Common myeloid progenitor, CD34-positive (primary cell): Measurements from ENCODE around the gene AAMDC.
"Not testable (repeated sequence)": the region's sequence is repeated elsewhere in the genome, so short reads cannot be mapped to it uniquely, and the experiment has no call there.

Experiments used
- CTCF ChIA-PET: fragments of 350-600 bp; sonication (Branson Sonifier 250); formaldehyde crosslinking; loops from one replicate; lab custom pipeline; 2021; ENCODE audit warnings: antibody characterized with exemption; lab: Charles Lee
- POLR2A ChIA-PET: fragments of 350-600 bp; sonication (Branson Sonifier 250); formaldehyde crosslinking; loops from one replicate; lab custom pipeline; 2021; ENCODE audit warnings: antibody characterized with exemption; lab: Charles Lee
- DNase-seq, 3 donors: peaks; one replicate each; pipeline versions ENCODE4 v3.0.0 to v3.0.0-alpha.2; 2013
- H3K27ac ChIP-seq, 2 experiments: 1 replicate in 1 of 2; 2 replicates in 1 of 2; pipeline ENCODE4 v1.7.0; 2013; ENCODE audit warnings: inconsistent platforms in 2 of 2, low read length in 2 of 2, mild to moderate bottlenecking in 2 of 2, low read depth in 1 of 2, moderate library complexity in 1 of 2; ENCODE audit not compliant: severe bottlenecking in 2 of 2, insufficient read depth in 1 of 2, poor library complexity in 1 of 2
- H3K27me3 ChIP-seq, 5 experiments: replicated peaks in 2 of 5; 1 replicate in 3 of 5; 2 replicates in 2 of 5; pipeline versions ENCODE4 v1.6.1 to v1.7.0; 2013; ENCODE audit warnings: low read length in 4 of 5, mild to moderate bottlenecking in 2 of 5, moderate library complexity in 2 of 5, inconsistent platforms in 1 of 5; ENCODE audit not compliant: insufficient read depth in 5 of 5, control insufficient read depth in 4 of 5
- H3K36me3 ChIP-seq, 4 experiments: 1 replicate in 2 of 4; 2 replicates in 2 of 4; pipeline versions ENCODE4 v1.6.1 to v1.7.0; 2013; ENCODE audit warnings: low read length in 3 of 4, control low read depth in 1 of 4, mild to moderate bottlenecking in 1 of 4; ENCODE audit not compliant: control insufficient read depth in 4 of 4, insufficient read depth in 4 of 4
- H3K4me1 ChIP-seq, 4 experiments: 1 replicate in 3 of 4; 2 replicates in 1 of 4; pipeline versions ENCODE4 v1.6.1 to v1.7.1; 2013; ENCODE audit warnings: low read length in 3 of 4, mild to moderate bottlenecking in 3 of 4, control low read depth in 1 of 4, inconsistent platforms in 1 of 4, moderate library complexity in 1 of 4; ENCODE audit not compliant: control insufficient read depth in 4 of 4, insufficient read depth in 4 of 4; ENCODE audit errors: control extremely low read depth in 1 of 4
- H3K4me3 ChIP-seq, 7 experiments: 1 replicate in 4 of 7; 2 replicates in 3 of 7; pipeline versions ENCODE4 v1.5.1 to v1.7.0; 2013; ENCODE audit warnings: mild to moderate bottlenecking in 7 of 7, low read length in 6 of 7, moderate library complexity in 6 of 7, inconsistent platforms in 2 of 7, low read depth in 2 of 7, control low read depth in 1 of 7; ENCODE audit not compliant: insufficient read depth in 4 of 7, control insufficient read depth in 1 of 7; ENCODE audit errors: extremely low read depth in 1 of 7
- H3K9me3 ChIP-seq, 5 experiments: 1 replicate in 4 of 5; 2 replicates in 1 of 5; pipeline versions ENCODE4 v1.6.1 to v1.7.1; 2013; ENCODE audit warnings: low read length in 4 of 5, mild to moderate bottlenecking in 2 of 5, inconsistent platforms in 1 of 5, low read depth in 1 of 5, moderate library complexity in 1 of 5; ENCODE audit not compliant: control insufficient read depth in 4 of 5, insufficient read depth in 2 of 5; ENCODE audit errors: control extremely low read depth in 1 of 5
- WGBS: methylation state at CpG from one replicate; pipeline ENCODE4 v1.1.5; 2013; ENCODE audit not compliant: insufficient coverage; 5-methylcytosine and 5-hydroxymethylcytosine counted together

The AAMDC gene

GRCh38 chr11:77886401-77886800 is 65.5 kb downstream of the AAMDC start:
- POLR2A ChIA-PET, result no interaction called here
- CTCF ChIA-PET, result no interaction called here
- H3K4me3 ChIP-seq, result no peak overlapping the region
- no peaks in the 10 kb centered on the region for H3K4me1 ChIP-seq
- H3K27ac ChIP-seq, result no peak overlapping the region
- no peaks in the 10 kb centered on the region for H3K9me3 ChIP-seq
- WGBS, result 81% methylated on average over 16 of the region's 18 CpGs
- peak; percentile 3 to 33 (median 26) for DNase-seq
- peaks cover 13 to 49% (median 26%) of the 10 kb centered on the region in 4 experiments for H3K36me3 ChIP-seq
- H3K27me3 ChIP-seq, result no peaks in the 10 kb centered on the region

- H3K4me1 ChIP-seq, CTCF ChIA-PET, POLR2A ChIA-PET, H3K4me3 ChIP-seq, DNase-seq, H3K27ac ChIP-seq, H3K9me3 ChIP-seq, H3K27me3 ChIP-seq: not testable (repeated sequence)
- WGBS, result no CpG with 5 or more reads among the region's 5 CpGs
- peaks cover 5 to 45% (median 12%) of the 10 kb centered on the region in 4 experiments for H3K36me3 ChIP-seq
Measured at GRCh38 chr11:77889045-77889444, 68.1 kb downstream of the AAMDC start.

DNA sequence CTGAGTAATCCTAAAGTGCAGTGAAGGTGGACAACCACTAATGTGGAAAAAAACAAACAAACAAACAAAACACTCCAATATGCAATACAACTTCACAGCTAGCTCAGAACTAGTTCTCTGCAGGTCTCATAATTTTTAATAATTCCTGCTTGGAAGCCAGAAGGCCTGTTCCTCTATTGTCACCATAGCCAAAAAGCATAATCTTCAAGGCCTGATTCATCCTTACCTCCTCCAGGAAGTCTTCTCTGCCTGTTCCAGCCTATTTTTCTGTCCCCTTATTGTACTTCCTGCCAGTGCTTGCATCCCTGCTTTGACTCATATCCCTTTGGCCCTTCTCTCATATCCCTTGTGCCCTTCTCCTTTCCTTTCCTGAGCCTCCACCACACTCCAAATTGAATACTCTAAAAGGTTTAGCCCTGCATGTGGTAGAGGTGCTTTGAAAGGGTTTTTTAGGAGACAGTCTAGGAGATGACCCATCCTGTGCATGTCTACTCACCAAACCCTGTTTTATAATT is 69.2 kb downstream of the AAMDC start:
- H3K36me3 ChIP-seq, result peaks cover 2 to 40% (median 7%) of the 10 kb centered on the region in 4 experiments
- H3K27ac ChIP-seq, H3K4me1 ChIP-seq, DNase-seq, H3K4me3 ChIP-seq, H3K9me3 ChIP-seq, POLR2A ChIA-PET, CTCF ChIA-PET, H3K27me3 ChIP-seq: not testable (repeated sequence)

- H3K27me3 ChIP-seq, CTCF ChIA-PET, H3K9me3 ChIP-seq, POLR2A ChIA-PET, H3K4me3 ChIP-seq, H3K27ac ChIP-seq, H3K4me1 ChIP-seq, DNase-seq: not testable (repeated sequence)
- WGBS, result 20% methylated on average over 1 of the region's 4 CpGs
- peaks cover 2 to 40% (median 7%) of the 10 kb centered on the region in 4 experiments for H3K36me3 ChIP-seq
Measured at GRCh38 chr11:77890619-77891056, 69.7 kb downstream of the AAMDC start.

DNA sequence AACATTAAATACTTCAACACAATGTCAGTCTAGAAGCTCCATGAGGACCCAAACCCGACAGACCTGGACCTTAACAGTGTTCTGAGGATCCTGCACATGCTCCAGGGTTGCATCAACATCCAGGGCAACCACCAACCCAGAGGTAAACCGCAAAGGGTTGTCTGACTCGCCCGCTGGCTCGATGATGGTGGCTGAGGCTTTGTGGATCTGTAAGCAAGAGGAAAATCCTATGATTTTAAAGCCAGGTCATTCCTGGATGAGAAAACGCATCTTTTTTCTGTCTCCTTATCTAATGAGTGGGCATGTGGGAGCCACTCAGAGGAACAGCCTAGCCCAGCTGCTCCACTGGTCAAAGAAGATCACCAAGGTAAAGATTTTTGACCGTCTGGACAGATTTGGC is 70.3 kb downstream of the AAMDC start:
- H3K9me3 ChIP-seq, H3K4me1 ChIP-seq, CTCF ChIA-PET, POLR2A ChIA-PET, H3K27me3 ChIP-seq, H3K27ac ChIP-seq, H3K4me3 ChIP-seq, DNase-seq: not testable (repeated sequence)
- peaks cover 0 to 36% (median 3%) of the 10 kb centered on the region in 4 experiments for H3K36me3 ChIP-seq
- WGBS, result 100% methylated on average over 5 of the region's 7 CpGs

DNA sequence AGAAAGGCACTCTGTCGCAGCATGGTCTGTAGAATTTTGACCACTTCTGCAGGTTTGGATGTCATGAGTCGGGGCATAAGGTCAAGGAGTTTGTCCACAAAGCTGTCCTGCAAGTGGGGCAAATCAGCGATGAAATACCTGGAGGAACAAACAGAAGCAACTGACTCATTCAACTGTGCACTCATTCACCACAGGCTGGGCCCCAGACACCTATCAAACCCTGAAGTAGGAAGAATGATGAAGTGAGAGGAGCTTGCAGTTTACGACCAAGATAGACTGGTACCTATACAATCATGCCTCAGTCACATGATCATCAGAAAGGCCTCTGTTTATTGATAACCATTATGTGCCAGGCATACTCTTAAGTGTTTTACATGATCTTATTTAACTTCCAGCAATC is 70.8 kb downstream of the AAMDC start:
- H3K9me3 ChIP-seq, H3K27ac ChIP-seq, POLR2A ChIA-PET, H3K4me1 ChIP-seq, DNase-seq, H3K27me3 ChIP-seq, CTCF ChIA-PET, H3K4me3 ChIP-seq: not testable (repeated sequence)
- H3K36me3 ChIP-seq, result peaks cover 0 to 33% (median 1%) of the 10 kb centered on the region in 4 experiments
- no CpG with 5 or more reads among the region's 4 CpGs for WGBS

GRCh38 chr11:77894949-77895348 is 74.0 kb downstream of the AAMDC start:
- H3K27ac ChIP-seq, H3K4me1 ChIP-seq, CTCF ChIA-PET, H3K9me3 ChIP-seq, H3K4me3 ChIP-seq, DNase-seq, H3K27me3 ChIP-seq, POLR2A ChIA-PET: not testable (repeated sequence)
- WGBS, result no CpG with 5 or more reads among the region's 1 CpG
- peaks cover 0 to 32% (median under 1%) of the 10 kb centered on the region in 4 experiments for H3K36me3 ChIP-seq
